Activated CD4-positive, alpha-beta T cell treated with anti-CD3 and anti-CD28 coated beads for 24 hours (primary cell): ENCODE measurements around the gene C22orf31.

ENCODE experiments used
- DNase-seq, 2 donors: peaks; one replicate each; pipeline ENCODE4 v3.0.0-alpha.2; 2020; ENCODE audit warnings: low read depth in 2 of 2

Gene C22orf31

GRCh38 chr22:29029202-29030000, 32.2 kb downstream of the C22orf31 start:
- DNase-seq = no peak

- no peak for DNase-seq
Observed at GRCh38 chr22:29028468-29028867, 33.2 kb downstream of the C22orf31 start.

- no peak for DNase-seq
Observed at GRCh38 chr22:29026579-29026978, 35.1 kb downstream of the C22orf31 start.

- no peak for DNase-seq
Observed at GRCh38 chr22:29023172-29023796, 38.3 kb downstream of the C22orf31 start.

GRCh38 chr22:29022101-29022817, 39.4 kb downstream of the C22orf31 start:
- DNase-seq = no peak

GRCh38 chr22:29018293-29019189, 43.1 kb downstream of the C22orf31 start:
- no peak for DNase-seq

GRCh38 chr22:29016067-29016938, 45.3 kb downstream of the C22orf31 start:
- no peak for DNase-seq

GRCh38 chr22:29014773-29015172, 46.9 kb downstream of the C22orf31 start:
- no peak for DNase-seq

- no peak for DNase-seq
Observed at GRCh38 chr22:29014293-29014692, 47.3 kb downstream of the C22orf31 start.

GRCh38 chr22:29012952-29013351, 48.7 kb downstream of the C22orf31 start:
- DNase-seq = no peak

GRCh38 chr22:29012101-29012433, 49.6 kb downstream of the C22orf31 start:
- DNase-seq = no peak

- DNase-seq = no peak
Observed at GRCh38 chr22:29011240-29012100, 50.2 kb downstream of the C22orf31 start.

GRCh38 chr22:29009148-29009547, 52.5 kb downstream of the C22orf31 start:
- DNase-seq = no peak
